GM21515 (cell line): ENCODE data around the gene HAUS1.
"Not testable (repeated sequence)": the region's sequence is repeated elsewhere in the genome, so short reads cannot be mapped to it uniquely, and the experiment has no call there.

Source experiments
- ATAC-seq: cut with Tn5 transposase; IDR thresholded peaks from one replicate; pipeline ENCODE4 v1.9.1; 2021; ENCODE audit not compliant: unreplicated experiment

The HAUS1 gene

DNA sequence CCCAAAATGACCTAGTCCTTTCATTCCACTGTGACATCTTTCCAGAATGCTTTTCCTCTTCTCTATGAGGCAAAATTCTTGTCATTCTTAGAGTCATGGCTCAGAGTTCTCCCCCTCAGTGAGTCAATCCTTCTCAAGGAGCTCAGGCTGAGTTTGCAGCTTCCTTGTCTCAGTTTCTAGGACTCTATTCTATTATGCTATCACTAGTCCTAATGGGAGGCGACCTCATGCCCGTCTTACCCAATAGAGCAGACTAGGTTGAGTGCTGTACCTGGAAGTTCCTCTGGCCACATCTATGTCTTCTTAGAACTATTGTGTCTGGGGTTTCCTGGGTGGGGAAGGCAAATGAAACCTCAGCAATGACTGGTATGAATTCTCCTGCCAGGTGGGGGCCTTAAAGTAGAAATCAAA lies 51.5 kb downstream of the HAUS1 start:
- ATAC-seq: no peak

DNA sequence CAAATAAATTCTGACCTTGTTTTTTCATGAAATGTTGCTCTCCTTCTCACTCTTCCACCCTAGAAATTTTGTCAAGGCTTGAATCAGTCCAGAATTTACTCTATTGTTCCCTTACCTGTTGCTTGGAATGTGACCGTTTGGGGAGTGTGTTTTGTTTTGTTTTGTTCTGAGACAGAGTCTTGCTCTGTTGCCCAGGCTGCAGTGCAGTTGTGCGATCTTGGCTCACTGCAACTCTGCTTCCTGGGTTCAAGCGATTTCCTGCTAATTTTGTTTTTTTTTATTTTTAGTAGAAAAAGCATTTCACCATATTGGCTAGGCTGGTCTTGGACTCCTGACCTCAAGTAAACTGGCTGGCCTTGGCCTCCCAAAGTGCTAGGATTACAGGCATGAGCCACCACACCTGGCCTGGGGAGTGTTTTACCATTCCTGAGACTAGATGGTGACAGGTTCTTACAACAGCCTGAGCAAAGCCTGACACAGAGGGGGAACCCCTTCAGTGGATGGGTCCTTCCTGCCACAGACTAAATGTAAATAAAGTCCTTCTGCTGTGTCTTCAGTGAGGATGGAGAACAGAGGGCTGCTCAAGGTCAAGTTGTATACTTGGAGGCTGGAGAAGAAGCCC lies 52.0 kb downstream of the HAUS1 start:
- ATAC-seq: no peak

DNA sequence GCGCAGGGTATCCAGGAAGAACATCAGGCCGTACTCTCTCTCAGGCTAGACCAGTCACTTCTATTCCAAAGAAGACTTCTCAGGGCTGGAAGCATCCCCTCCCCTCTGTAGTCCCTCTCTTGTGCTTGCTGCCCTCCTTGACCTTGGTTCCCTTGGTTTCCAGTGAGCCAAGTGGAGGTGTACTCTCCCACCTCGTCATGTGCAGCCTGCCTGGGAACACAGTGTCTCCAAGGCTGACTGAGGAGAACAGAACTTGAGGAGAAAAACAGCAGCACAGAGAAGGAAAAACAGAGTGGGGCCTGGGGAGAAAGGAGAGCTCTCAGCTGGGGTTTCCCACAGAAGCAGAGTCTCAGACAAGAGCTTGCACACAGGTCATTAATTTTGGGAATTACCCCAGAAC lies 52.7 kb downstream of the HAUS1 start:
- no peak for ATAC-seq

DNA sequence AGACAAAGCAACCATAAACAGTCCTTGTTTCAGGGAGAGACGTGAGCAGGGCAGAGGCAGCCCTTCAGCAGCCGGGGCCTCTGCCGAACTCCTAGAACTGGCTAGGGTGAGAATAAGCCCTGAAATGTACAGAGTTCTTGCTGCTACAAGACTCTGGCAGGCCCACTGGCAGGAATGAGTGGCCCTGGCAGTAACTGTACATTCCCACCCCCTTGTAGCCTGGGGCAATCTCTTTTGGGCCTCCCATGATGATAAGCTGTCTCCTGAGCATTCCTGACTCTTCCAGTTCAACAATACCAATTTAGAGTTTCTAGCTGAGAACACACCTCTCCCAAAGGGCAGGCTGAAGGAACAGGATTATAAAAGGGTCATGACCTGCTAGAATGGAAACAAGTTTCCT lies 54.3 kb downstream of the HAUS1 start:
- no peak for ATAC-seq

DNA sequence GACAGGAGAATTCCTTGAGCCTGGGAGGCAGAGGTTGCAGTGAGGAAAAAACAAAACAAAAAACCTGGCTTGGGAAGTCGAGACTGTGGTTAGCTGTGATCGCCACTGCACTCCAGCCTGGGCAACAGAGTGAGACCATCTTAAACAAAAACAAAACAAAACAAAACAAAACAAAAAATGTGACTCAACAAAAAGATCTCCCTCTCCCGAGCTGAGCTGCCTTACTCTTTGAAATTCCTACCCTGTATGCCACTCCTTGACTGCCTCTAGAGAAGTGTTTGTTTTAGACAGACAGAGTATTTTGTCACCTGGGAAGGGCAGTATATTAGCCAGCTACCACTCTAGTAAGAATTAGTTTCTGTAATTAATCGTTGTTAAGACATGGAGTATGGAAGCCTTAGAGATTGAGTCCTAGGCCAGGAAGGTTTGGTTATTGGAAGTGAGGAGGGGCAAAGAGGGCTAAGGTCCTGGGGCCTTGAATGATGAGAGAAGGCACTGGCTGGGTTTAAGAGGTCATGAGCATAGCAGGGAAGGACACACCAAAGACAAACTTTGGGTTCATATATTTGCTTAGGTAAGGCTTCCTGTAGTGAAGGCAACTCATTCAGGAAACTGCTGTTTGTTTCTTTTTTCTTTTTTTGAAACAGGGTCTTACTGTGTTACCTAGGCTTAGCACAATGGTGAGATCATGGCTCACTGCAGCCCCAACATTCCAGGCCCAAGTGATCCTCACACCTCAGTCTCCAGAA lies 56.0 kb downstream of the HAUS1 start:
- ATAC-seq: no peak

DNA sequence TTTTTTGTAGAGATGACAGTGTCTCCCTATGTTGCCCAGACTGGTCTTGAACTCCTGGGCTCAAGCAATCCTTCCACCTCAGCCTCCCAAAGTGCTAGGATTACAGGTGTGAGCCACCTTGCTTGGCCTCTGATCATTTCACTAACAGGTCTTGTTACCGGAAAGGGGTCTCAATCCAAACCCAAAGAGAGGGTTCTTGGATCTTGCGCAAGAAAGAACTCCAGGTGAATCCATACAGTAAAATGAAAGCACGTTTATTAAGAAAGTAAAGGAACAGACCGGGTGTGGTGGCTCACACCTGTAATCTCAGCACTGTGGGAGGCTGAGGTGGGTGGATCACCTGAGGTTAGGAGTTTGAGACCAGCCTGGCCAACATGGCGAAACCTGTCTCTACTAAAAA lies 56.7 kb downstream of the HAUS1 start:
- ATAC-seq: not testable (repeated sequence)

DNA sequence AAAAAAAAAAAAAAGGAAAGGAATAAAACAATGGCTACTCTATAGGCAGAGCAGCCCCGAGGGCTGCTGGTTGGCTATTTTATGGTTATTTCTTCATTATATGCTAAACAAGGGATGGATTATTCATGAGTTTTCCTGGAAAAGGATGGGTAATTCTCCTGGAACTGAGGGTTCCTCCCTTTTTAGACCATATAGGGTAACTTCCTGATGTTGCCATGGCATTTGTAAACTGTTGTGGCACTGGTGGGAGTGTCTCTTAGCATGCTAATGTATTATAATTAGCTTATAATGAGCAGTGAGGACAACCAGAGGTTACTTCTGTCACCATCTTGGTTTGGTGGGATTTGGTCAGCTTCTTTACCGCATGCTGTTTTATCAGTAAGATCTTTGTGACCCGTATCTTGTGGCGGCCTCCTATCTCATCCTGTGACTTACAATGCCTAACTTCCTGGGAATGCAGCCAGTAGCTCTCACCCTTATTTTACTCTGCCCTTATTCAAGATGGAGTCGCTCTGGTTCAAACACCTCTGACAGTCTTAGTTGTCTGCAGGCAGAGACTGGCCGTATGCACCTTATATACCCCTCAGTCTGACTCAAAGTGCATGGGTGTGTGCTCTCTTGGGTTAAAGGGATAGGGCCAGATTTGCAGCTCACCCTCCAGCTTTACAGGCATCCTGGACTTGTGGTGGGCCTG lies 57.7 kb downstream of the HAUS1 start:
- no peak for ATAC-seq

DNA sequence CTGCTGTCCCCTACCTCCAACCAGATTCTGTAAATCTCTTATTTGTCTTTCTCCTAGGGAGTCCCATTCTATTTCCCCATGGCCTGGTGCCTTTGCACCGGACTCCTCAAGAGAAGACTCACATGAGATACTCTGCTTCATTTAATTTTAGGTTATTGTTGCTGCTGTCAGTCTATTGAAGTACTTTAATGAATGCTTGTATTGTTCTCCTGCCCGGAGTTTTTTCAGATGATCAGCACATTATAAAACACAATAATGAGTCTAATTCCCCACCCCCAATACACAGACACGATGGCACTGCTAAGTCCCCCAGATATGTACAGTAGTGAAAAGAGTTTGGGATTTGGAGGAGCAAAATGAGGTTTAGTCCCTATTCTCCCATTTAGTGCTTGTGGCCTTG lies 58.9 kb downstream of the HAUS1 start:
- ATAC-seq: no peak

DNA sequence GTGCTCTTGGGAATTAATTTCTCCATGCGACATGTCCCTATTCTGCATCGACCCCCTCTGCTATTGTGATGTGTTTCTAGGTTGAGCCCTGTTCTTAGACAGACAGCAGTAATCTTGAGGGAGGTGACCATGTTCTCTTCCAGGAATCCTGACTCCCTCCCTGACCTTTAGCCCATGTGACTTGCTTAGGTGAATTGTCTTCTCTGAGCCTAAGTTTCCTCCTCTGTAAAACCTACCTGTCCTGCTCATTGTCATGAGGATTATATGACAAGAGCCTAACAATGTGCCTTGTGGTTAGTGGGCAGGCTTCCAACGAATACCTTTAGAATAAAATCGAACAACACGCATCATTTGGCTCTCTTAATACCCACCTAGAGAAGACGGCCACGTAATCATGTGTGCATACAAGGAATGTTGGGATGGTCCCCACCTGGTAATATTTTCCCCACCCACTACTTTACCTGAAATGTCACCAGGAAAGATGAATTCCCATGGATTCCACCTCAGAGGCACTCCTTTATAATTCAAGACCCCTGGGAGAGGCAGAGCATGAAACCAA lies 59.8 kb downstream of the HAUS1 start:
- no peak for ATAC-seq

DNA sequence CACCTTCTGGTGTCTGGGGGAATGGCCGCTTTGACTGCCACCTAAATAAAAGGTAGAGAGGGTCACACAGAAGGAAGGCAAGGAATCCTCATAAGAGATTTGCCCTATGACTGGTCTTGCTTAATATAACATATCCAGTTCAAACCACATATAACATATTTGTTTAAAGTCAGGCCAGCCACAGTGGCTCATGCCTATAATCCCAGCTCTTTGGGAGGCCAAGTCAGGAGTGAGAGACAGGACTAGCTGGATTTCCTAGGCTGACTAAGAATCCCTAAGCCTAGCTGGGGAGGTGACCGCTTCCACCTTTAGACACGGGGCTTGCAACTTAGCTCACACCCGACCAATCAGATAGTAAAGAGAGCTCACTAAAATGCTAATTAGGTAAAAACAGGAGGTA lies 60.3 kb downstream of the HAUS1 start:
- ATAC-seq: not testable (repeated sequence)

DNA sequence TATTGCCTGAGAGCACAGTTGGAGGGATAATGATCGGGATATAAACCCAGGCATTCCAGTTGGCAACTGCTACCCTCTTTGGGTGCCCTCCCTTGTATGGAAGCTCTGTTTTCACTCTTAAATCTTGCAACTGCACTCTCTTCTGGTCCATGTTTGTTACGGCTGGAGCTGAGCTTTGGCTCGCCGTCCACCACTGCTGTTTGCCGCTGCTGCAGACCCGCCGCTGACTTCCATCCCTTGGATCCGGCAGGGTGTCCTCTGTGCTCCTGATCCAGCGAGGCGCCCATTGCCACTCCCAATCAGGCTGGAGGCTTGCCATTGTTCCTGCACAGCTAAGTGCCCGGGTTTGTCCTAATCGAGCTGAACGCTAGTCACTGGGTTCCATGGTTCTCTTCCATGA lies 60.7 kb downstream of the HAUS1 start:
- no peak for ATAC-seq

DNA sequence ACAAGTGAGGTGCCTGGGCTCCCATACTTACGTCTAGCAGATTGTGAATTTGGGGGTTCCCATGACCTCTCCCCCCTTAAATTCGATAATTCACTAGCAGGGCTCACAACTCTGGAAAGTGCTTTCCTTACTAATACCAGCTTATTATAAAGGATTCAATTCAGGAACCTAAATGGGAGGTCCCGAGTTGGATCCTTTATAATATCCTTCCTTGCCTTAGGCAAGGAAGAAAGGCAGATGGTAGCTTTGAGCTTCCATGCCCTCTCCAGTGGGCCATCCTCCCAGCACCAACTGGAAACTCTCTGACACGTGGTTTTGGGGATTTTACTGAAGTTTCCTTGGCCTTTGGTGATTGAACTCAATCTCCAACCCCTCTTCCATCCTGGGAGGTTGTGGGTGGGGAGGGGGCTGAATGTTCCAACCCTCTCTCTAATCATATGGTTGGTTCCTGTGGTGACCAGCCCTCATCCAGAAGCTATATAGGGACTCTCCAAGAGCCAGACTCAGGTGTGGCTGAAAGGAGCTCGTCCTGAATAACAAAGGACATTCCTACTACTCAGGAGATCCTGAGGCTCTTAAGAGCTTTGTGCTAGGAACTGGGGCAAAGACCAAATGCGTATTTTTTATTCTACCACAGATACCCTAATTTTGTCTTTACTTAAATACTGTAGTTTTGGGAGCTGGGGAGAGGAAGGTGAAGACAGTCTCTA lies 62.2 kb downstream of the HAUS1 start:
- ATAC-seq: no peak

DNA sequence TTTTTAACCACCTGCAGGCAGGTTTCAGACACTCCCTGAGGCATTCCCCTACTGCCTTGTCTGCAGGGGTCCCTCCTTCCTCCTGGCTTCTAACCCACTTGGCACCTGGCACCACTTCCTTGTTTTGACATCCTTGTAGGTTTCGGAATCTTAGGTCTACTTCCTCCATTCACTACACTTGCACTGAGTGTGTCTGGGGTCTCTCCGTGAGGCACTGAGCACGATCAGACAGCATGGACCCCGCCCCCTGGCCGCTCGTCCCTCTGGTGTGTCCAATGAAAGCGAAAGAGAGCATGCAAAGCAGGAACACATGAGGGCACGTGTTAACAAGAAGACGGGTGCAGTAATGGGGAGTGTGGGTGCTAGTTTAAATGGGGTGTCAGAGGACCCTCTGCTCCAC lies 63.8 kb downstream of the HAUS1 start:
- peak; percentile 90 for ATAC-seq

DNA sequence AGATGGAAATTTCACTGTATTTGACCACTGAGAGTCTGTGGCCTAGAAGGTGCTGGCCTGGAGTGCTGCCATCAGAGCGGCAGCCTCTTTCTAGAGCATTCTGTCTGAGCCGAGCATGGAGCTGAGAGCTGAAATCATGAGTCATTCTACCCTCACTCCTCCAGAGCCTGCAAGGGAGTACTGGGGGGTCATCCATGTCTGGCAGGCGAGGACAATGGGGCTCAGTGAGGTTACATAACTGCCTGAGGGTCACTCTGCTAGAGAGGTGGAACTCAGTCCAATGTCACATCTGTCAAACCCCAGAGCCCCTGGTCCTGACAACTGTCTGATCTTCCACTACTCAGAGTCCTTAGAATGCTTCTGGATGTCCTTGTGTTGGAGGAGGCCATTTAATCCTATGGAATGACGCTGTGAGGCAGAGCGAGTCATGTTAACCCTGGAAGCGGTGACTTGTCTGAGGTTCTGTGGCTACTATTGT lies 65.3 kb downstream of the HAUS1 start:
- no peak for ATAC-seq

DNA sequence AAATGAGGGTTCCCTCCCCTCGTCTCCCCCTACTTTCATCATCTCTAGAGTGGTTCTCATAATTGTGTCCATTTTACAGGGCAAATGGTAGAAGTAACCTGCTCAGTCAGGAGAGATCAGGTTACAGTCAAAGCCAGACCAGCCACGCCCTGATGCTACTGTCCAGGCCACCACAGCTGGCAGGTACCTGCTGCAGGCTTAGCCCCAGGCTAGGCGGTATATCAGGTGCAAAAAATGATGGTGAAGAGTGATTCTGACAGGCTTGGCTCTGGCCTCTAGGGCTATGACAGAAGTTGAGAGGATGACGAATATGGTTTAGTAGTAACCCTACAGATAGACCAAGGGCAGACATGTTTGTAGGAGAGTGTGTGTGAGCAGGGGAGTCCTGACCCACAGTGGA lies 67.1 kb downstream of the HAUS1 start:
- ATAC-seq: no peak

DNA sequence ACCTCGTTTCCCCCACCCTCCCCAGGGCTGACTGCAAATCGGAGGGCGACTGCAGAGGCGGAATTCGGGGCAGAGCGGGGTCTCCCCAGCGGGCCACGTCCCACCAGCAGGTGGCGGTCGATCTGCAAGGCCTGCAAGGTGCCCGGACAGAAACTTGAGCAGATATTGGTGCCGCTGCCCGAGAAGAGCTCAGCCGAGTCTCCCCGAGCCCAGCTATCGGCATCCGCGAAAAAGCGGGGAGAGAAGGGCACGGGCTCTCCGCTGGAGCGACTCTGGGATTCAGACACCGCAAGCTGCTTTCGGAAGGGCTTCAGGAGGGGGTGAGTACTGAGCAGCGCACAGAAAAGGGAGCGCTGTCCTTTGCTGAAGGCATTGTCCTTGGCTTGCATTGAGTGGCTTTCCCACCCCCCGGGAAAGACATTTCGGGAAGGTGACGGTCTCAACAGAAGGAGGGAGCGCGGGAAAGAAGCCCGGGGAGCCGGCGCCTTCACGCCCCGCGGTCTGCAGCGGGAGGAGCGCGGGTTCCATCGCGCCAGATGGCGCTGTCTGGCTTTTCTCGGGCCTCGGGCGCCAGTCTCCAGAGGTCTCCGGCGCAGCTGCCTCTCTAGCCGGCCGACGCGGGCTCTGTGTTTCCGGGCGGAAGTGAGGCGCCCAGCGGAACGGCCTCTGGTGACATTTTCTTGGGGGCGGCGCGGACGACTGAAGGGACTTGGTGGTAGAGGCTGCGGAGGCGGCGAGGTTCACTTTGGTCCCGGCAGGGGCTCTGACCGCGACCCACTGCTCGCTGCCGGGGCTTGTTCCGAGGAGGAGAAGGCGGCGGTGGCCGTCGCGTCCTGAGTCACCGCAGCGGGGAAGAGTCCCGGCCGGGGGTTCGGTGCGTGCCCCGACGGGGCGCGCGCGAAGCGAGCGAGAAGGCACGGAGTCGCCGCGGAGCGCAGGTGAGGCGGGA lies 69.5 kb downstream of the HAUS1 start:
- peak; percentile 82 for ATAC-seq

DNA sequence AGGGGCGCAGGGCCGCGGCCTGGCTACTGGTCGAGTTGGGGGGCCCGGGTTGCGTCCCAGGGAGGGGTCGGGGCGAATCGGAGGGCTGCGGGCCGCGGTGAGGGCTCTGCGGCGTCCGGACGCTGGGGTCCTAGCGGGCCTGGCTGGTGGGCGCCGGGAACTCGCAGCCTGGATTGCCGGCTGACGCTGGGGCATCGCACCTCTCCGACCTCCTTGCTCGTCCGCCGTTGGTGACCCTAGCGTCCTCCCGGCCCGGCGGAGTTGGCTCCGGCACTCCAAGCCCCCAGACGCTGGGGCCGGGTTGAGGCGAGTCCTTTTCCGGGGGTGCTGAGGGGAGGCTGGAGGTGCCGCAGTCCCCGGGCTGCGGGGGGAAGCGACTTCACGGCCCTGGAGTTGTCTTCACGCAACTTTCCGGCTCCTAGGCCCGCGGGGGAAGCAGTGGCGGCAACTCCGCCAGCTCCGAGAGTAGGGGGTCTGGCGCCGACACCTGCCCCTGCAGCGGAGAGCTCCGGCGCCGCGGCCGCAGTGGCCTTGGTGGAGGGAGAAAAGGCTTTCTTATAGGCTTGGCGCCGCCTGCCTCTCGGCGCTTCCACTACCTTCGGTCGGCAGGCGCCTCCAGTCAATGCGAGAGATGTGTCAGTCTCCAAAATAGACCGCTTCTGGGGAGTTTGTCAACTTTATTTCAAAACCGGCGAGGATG lies 70.3 kb downstream of the HAUS1 start:
- peak; percentile 28 for ATAC-seq

DNA sequence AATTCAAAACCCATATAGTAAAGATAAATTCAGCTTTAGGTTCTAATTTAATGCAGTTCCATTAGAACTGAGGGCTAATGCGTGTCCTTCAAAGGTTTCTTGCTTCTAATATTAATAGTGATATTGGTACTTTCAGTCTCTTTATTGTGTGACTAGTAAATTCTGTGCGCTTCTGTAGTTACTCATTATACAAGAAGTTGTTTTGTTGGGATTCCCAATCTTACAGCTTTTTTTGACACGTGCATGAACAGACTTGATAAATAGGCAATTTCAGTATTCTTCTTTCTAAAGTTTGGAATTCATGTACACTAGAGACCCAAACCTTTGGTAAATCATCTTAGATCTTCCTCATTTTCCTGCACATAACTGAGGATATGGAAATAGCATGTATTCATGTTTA lies 71.8 kb downstream of the HAUS1 start:
- ATAC-seq: no peak
